Osteocyte (in vitro differentiated cells): ENCODE data around the gene CPA2. TPM values are rescaled to one million over a fixed set of nuclear protein-coding genes. Genes with fewer than 3 reads are reported as not detected.
"Not testable (repeated sequence)": the region's sequence is repeated elsewhere in the genome, so short reads cannot be mapped to it uniquely, and the experiment has no call there.

Source experiments
- DNase-seq: peaks from one replicate; pipeline ENCODE4 v3.0.0; 2021; ENCODE audit warnings: mixed read lengths; ENCODE audit not compliant: unreplicated experiment; ENCODE audit errors: extremely low spot score
- H3K27ac Mint-ChIP-seq: one replicate; pipeline ENCODE4 v1.8.0; 2021; ENCODE audit warnings: mild to moderate bottlenecking, mixed read lengths; ENCODE audit not compliant: unreplicated experiment
- H3K27me3 Mint-ChIP-seq: one replicate; pipeline ENCODE4 v1.8.0; 2021; ENCODE audit warnings: mixed read lengths; ENCODE audit not compliant: unreplicated experiment
- H3K36me3 Mint-ChIP-seq: one replicate; pipeline ENCODE4 v1.8.0; 2021; ENCODE audit warnings: mixed read lengths; ENCODE audit not compliant: unreplicated experiment
- H3K4me1 Mint-ChIP-seq: one replicate; pipeline ENCODE4 v1.8.0; 2021; ENCODE audit warnings: mixed read lengths; ENCODE audit not compliant: unreplicated experiment
- H3K4me3 Mint-ChIP-seq: one replicate; pipeline ENCODE4 v1.8.0; 2021; ENCODE audit warnings: mild to moderate bottlenecking, moderate library complexity, mixed read lengths; ENCODE audit not compliant: unreplicated experiment
- H3K9me3 Mint-ChIP-seq: one replicate; pipeline ENCODE4 v1.8.0; 2021; ENCODE audit warnings: mixed read lengths; ENCODE audit not compliant: unreplicated experiment
- total RNA-seq: library from RNA; stranded (reverse); gene quantifications from 2 replicates; pipeline ENCODE4 v1.2.1, GENCODE V29; 2021
- TF ChIP-seq, protein P1 (sequence below): fragments of 200-600 bp; sonication (generic); IDR thresholded peaks from 2 replicates; pipeline ENCODE4 v1.5.0; 2021; ENCODE audit warnings: antibody characterized with exemption, mild to moderate bottlenecking, moderate library complexity

Gene CPA2
- total RNA-seq, 1 donor from 2014 or later: not detected

DNA sequence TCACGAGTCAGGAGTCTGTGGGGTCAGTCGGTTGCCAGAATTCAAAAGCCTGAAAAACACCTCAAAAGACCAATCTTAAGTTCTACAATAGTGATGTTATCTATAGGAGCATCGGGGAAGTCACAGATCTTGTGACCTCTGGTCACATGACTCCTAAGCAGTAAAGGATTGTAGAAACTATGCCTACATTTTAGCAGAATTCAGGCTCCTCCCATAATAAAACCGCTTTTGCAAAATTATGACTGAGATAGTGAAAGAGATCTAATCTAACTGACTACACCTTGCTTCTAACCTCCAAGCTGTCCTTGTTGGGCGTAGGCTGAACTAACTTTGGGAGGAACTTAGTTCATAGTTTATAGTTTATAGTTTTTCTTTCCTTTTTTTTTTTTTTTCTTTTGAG is 42.5 kb upstream of the CPA2 start:
- Mint-ChIP-seq H3K4me1 (no peaks in the 10 kb centered on the region), H3K27me3 (no peaks in the 10 kb centered on the region), H3K4me3 (no peak overlapping the region), H3K9me3 (no peaks in the 10 kb centered on the region), H3K27ac (no peak overlapping the region), H3K36me3 (no peaks in the 10 kb centered on the region)
- TF ChIP-seq, protein P1, sequence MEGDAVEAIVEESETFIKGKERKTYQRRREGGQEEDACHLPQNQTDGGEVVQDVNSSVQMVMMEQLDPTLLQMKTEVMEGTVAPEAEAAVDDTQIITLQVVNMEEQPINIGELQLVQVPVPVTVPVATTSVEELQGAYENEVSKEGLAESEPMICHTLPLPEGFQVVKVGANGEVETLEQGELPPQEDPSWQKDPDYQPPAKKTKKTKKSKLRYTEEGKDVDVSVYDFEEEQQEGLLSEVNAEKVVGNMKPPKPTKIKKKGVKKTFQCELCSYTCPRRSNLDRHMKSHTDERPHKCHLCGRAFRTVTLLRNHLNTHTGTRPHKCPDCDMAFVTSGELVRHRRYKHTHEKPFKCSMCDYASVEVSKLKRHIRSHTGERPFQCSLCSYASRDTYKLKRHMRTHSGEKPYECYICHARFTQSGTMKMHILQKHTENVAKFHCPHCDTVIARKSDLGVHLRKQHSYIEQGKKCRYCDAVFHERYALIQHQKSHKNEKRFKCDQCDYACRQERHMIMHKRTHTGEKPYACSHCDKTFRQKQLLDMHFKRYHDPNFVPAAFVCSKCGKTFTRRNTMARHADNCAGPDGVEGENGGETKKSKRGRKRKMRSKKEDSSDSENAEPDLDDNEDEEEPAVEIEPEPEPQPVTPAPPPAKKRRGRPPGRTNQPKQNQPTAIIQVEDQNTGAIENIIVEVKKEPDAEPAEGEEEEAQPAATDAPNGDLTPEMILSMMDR: no peak
- no peak for DNase-seq

DNA sequence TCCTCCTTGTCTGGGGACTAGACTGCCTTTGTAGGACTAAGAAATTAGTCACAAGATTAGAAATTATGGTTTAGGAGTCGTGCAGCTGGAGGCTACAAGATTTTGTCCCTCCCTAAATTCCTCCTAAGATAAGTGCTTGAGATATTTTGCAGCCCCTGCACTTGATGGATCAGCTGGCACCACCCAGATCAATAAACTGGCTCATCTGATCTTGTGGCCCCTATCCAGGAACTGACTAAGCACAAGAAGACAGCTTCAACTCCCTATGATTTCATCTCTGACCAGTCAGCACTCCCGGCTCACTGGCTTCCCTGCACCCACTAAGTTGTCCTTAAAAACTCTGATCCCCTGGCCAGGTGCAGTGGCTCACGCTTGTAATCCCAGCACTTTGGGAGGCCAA is 41.7 kb upstream of the CPA2 start:
- H3K27me3 Mint-ChIP-seq, H3K27ac Mint-ChIP-seq, DNase-seq, H3K9me3 Mint-ChIP-seq, H3K36me3 Mint-ChIP-seq, H3K4me3 Mint-ChIP-seq, H3K4me1 Mint-ChIP-seq: not testable (repeated sequence)

DNA sequence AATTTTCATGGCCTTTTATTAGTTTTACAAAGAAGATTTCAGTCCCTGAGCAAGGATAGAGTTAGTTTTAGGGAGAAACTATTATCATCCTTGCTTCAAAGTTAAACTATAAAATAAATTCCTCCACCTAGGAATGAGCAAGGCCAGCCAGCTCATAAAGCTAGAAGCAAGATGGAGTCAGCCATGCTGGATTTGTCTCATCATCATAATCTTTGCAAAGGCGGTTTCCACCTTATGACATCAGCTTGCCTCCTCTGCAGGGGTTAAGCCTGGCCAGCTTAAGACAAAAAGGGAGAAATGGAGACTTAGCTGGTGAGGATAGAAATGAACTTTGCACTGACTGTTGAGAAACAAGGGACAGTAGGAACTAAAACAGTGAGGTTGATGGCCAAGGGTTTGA is 40.3 kb upstream of the CPA2 start:
- Mint-ChIP-seq H3K27ac (no peak overlapping the region), H3K27me3 (no peaks in the 10 kb centered on the region), H3K4me3 (no peak overlapping the region), H3K36me3 (no peaks in the 10 kb centered on the region), H3K4me1 (peaks cover 2% of the 10 kb centered on the region), H3K9me3 (no peaks in the 10 kb centered on the region)
- no peak for DNase-seq
- TF ChIP-seq, protein P1: no peak

DNA sequence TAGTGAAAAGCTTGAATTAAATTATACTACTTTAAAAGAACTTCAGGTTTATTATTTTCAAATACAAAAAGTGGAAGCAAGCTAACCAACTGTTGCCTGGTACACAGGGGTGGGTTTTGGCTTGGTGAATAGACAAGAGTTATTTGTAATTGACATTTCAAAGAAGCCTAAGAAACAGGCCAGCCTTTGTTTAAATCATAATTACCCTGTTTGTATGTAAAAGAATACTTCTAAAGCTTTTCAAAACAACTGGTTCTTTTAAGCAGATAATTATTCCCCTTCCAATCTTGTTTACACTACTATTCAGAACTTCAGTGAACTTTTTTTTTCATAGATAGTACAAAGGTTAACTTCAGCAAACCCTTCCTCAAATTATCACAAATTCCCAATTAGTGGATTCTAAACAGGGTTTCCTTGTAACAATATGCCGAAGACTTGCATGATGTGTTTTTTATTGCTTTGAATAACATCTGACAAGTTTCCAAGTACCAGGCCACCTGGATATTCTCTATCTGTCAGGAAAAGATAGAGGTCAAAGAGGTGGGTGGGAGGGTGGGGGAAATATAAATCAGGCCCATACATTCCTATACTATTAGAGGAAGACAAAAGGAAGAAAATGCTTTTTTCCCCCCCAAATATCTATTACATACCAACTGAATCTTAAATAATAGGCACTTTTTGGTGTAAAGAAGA is 38.6 kb upstream of the CPA2 start:
- Mint-ChIP-seq H3K9me3 (no peaks in the 10 kb centered on the region), H3K27ac (no peak overlapping the region), H3K36me3 (no peaks in the 10 kb centered on the region), H3K4me1 (peaks cover 13% of the 10 kb centered on the region), H3K27me3 (no peaks in the 10 kb centered on the region), H3K4me3 (no peak overlapping the region)
- TF ChIP-seq, protein P1: no peak
- no peak for DNase-seq

DNA sequence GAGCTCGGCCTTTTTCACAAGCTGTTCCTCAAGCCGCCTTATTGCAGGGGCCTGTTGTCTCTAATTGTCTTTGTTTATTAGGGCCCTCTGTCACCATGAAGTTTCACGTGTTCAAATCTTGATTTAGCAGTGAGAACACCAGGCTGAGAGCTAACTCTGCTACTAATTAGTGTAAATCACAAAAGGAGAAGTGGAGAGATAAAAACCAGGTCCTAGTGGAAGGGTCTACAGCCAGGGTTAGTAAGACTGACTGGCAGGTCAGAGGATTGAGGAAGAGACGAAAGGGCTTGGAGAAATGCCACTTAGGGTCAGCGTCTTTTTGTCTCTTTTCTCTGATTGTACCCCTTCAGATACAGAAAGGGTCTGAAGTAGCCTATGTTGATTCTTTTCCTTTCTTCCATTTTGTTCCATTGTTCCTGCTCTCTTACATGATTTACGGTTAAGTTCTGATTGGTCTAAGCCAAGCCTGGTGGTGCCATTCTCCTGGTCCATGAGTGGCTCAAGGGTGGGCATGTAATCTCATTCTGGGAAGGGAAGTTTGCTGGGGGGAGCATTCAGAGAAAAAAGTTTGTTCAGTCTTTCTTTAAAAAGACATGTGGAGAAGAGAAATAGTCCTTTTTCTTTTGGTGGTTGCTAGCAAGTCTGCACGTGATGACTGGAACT is 37.7 kb upstream of the CPA2 start:
- H3K27ac Mint-ChIP-seq: no peak overlapping the region
- H3K9me3 Mint-ChIP-seq: no peaks in the 10 kb centered on the region
- H3K27me3 Mint-ChIP-seq: no peaks in the 10 kb centered on the region
- TF ChIP-seq, protein P1: no peak
- H3K36me3 Mint-ChIP-seq: no peaks in the 10 kb centered on the region
- H3K4me3 Mint-ChIP-seq: no peak overlapping the region
- H3K4me1 Mint-ChIP-seq: peaks cover 13% of the 10 kb centered on the region
- no peak for DNase-seq

DNA sequence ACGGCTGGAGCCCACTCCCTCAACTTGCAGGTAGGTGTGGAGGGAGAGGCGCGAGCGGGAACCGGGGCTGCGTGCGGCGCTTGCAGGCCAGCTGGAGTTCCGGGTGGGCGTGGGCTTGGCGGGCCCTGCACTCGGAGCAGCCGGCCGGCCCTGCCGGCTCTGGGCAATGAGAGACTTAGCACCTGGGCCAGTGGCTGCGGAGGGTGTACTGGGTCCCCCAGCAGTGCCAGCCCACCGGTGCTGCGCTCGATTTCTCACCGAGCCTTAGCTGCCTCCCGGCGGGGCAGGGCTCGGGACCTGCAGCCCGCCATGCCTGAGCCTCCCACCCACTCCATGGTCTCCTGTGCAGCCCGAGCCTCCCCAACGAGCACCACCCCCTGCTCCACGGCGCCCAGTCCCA is 36.7 kb upstream of the CPA2 start:
- not testable (repeated sequence) for H3K36me3 Mint-ChIP-seq

More for the DNA sequence above, 36.7 kb upstream of the CPA2 start:
- not testable (repeated sequence) for H3K27ac Mint-ChIP-seq, H3K27me3 Mint-ChIP-seq, H3K4me3 Mint-ChIP-seq, DNase-seq, H3K9me3 Mint-ChIP-seq
- H3K4me1 Mint-ChIP-seq: peaks cover 13% of the 10 kb centered on the region
